Cardiac fibroblast (primary cell): ENCODE results near the gene ONECUT1.

Source experiments
- DNase-seq, 2 donors: peaks; one replicate each; pipeline versions ENCODE4 v3.0.0 to v3.0.0-alpha.2; 2010; ENCODE audit warnings: low read depth in 2 of 2
- H3K4me3 ChIP-seq, 2 donors: replicated peaks in 1 of 2; 1 replicate in 1 of 2; 2 replicates in 1 of 2; pipeline ENCODE4 v1.5.1; 2011; ENCODE audit warnings: low read depth in 2 of 2, low read length in 2 of 2, mild to moderate bottlenecking in 2 of 2, moderate library complexity in 1 of 2
- TF ChIP-seq, protein P1 (sequence below): IDR thresholded peaks from one replicate; pipeline ENCODE4 v1.5.1; 2011; ENCODE audit warnings: low read depth, mild to moderate bottlenecking, low read length, inconsistent platforms

The ONECUT1 gene

DNA sequence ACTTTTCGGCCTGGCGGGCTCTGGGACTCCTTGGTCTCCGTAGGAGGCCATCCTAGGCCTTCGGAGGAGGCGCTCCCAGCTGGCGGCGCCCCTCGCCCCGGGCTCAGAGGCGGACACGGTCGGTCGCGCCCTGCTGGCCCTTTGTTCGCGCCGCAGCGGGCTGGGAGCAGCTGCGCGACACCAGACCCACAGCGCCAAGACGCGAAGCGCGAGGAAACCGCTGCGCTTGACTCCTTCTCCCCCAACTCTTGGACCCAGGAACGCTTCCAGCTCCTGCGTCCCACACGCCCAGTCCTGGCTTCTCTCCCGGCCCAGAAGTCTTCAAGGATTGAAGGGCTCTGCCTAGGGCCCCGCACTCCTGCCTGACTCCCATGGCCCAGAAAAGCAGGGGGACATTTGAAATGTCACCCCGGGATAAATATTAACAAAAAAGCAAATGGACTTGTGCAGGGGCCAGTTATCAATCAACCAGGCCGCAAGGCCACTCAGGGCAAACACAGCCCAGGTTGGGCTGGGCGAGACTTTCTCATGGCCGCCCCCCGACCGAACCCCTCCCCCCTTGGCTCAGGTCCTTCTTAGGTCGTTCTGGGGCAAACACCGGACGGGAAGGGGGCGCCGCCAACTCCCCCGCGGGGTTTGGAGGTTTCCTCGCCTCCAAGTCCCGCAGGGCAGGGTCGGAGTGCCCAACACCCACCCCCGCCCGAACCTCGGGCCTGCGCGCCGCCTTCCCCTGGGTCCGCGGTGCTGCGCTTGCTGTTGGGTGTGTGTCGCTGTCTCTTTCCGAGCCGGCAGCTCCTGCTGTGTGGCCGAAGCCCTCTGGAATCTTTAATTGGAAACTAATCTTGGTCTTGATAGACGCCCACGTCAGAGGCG lies 5.1 kb downstream of the ONECUT1 start:
- TF ChIP-seq, protein P1, sequence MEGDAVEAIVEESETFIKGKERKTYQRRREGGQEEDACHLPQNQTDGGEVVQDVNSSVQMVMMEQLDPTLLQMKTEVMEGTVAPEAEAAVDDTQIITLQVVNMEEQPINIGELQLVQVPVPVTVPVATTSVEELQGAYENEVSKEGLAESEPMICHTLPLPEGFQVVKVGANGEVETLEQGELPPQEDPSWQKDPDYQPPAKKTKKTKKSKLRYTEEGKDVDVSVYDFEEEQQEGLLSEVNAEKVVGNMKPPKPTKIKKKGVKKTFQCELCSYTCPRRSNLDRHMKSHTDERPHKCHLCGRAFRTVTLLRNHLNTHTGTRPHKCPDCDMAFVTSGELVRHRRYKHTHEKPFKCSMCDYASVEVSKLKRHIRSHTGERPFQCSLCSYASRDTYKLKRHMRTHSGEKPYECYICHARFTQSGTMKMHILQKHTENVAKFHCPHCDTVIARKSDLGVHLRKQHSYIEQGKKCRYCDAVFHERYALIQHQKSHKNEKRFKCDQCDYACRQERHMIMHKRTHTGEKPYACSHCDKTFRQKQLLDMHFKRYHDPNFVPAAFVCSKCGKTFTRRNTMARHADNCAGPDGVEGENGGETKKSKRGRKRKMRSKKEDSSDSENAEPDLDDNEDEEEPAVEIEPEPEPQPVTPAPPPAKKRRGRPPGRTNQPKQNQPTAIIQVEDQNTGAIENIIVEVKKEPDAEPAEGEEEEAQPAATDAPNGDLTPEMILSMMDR: no peak
- no peak for DNase-seq
- H3K4me3 ChIP-seq: no peak overlapping the region

DNA sequence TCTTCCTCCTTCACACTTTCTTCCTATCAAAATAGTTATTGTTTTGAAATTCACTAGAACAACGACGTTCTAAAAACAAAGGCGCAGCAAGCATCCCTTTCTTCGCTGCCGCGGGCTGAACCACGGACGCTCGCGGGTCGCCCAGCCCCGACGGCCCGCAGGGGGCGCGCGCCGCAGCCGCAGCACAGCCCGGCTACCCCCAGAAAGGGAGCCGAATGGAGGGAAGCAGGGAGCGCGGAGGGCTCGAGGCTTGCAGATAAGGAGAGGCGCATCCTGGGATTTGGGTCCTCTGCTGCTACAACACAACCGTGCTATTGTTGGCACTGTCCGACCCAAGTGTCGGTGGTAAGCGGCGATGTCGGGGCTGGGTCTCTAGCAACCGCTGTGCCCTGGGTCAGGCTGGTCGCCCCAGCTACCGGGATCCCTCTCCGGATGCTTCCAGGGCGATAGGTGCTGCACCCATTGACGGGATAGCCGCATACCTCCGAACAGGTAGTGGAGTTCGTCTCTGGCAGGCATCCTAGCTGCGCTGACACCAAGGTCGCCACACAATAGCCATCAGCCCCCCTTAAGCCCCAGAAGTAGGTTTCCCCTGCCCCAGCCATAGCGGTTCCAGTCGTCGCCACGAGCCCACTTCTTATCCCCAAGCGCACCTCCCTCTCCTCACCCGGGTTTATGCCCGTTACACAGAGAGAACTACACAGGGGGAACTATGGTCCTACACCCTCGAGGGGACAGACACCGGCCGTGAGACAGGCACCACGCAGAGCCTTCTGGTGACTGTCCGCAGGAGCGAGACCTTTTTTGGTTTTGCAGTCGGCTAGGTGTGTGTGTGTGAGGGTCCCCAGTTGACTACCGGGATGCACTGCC lies 6.0 kb downstream of the ONECUT1 start:
- H3K4me3 ChIP-seq: no peak overlapping the region
- TF ChIP-seq, protein P1: peak; percentile 14
- DNase-seq: no peak

DNA sequence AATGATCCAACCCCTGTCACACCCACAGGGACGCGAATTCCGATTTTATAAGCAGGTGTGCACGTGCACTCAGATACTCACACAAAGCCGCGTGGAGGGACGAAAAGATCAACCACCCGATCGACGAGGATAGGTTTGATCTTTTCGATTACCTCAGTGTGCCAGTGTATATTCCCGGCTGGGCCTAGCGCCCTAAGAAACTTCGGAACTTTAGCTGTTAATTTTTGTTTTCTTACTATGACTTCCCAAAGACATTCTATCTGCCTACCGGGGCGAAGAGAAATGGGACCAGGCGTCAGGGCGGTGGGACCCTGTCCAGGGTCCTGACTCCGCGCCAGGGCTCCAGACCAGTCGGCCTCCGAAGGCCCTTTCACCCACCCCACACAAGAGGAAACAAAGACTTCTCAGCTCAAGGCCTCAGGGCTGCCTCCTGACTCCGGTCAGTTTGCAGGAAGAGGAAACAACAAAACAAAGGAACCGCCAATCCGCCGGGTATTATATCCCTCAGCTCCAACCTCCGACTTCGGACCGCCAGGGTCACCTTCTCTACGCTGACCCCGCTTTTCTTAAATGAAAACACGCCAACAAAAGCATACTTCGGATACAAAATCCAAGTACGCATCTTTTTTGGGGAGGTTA lies 6.8 kb downstream of the ONECUT1 start:
- TF ChIP-seq, protein P1: no peak
- DNase-seq: peak in 1 of 2 donors; percentile 18

DNA sequence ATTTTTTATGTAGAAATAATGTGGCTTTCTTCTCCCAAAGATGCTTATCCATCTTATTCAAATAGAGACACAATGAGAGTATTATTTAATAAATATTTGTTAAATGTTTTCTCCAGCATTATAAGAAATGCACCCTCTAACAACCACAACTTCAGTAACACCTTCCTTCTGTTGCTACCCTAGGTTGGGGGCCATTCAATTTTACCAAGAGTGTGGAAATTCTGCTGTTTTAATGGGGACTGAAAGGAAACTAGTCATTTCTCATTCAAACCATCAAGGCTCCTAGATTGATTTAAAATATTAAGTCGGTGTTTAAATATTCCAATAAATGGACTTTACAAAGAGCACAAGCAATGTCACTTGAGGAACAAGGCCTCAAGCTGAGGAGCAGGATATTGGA lies 7.6 kb downstream of the ONECUT1 start:
- TF ChIP-seq, protein P1: no peak
- no peak for DNase-seq
- no peak overlapping the region for H3K4me3 ChIP-seq

More for the DNA sequence above, 6.8 kb downstream of the ONECUT1 start:
- H3K4me3 ChIP-seq: no peak overlapping the region

DNA sequence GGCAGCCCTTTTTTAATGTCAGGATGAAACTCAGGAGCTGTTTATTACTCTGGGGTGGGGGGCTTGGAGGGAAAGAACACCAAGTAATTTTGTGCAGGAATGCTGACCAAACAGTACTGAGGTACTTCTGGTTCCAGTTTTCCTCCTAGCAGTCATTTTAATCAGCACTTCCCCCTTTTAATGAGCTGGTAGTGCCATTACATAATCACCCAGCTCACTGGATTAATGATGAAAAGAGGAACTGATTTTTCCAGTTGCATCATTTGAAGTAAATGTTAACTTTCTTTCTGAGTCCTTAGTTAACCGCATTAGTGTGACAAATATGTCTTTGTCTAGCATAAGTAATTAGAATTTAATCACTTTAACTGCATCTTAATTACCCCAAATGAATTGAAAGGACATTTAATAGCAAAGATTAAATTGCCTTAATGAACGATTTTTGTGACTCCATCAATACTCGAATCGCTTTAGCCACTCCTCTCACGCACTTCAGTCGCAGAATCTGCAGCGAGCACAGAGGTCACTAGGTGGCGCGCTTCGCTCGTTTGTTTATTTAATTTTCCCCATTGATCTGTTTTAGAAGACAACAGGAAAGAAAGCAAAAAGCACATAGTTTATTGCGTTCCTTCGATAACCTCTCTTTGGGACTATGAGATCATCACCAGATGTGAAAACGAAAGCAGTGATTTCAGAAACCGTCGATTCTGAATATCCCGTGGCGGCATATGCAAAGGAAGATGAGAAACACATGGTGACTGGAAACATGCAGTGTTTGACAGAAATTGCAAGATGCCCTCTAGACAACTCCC lies 9.8 kb downstream of the ONECUT1 start:
- DNase-seq: peak; percentile 62 to 68
- H3K4me3 ChIP-seq: no peak overlapping the region
- TF ChIP-seq, protein P1: peak; percentile 84

DNA sequence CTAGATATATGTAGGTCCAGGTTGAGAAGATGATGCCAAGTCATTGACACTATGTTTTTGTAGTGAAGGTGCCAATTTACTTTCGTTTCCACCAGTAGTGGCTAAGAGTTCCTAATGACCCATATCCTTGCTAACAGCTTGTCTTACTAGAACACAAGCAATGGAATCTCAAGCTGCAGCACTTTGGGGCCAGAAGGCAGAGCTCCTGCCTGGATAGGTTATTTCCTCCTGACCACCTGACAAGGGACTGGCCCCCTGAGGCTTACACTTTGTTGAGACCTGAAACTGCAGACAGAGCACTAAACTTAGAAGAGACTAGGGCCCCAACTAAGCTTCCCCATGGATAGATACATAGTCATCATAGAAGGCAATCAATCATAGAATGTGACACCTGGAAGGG lies 11.7 kb downstream of the ONECUT1 start:
- DNase-seq: no peak

More for the DNA sequence above, 11.7 kb downstream of the ONECUT1 start:
- TF ChIP-seq, protein P1: no peak
- H3K4me3 ChIP-seq: no peak overlapping the region
